Mammary epithelial cell (primary cell): ENCODE measurements around the gene CHRNA4.

Experiments
- EZH2 ChIP-seq: IDR thresholded peaks from 2 replicates; pipeline ENCODE4 v1.6.1; 2012; ENCODE audit warnings: low read length, inconsistent platforms, borderline replicate concordance
- TF ChIP-seq, protein P1 (sequence below), 2 donors: IDR thresholded peaks in 1 of 2; conservative IDR thresholded peaks in 1 of 2; 2 replicates each; pipeline ENCODE4 v1.5.1; 2011 to 2012; ENCODE audit warnings: inconsistent platforms in 2 of 2, low read length in 2 of 2, mild to moderate bottlenecking in 2 of 2, control low read depth in 1 of 2, low read depth in 1 of 2; ENCODE audit not compliant: insufficient read depth in 1 of 2; ENCODE audit errors: extremely low read depth in 1 of 2

GRCh38 chr20:63319164-63320040, 41.7 kb downstream of the CHRNA4 start:
- TF ChIP-seq, protein P1, sequence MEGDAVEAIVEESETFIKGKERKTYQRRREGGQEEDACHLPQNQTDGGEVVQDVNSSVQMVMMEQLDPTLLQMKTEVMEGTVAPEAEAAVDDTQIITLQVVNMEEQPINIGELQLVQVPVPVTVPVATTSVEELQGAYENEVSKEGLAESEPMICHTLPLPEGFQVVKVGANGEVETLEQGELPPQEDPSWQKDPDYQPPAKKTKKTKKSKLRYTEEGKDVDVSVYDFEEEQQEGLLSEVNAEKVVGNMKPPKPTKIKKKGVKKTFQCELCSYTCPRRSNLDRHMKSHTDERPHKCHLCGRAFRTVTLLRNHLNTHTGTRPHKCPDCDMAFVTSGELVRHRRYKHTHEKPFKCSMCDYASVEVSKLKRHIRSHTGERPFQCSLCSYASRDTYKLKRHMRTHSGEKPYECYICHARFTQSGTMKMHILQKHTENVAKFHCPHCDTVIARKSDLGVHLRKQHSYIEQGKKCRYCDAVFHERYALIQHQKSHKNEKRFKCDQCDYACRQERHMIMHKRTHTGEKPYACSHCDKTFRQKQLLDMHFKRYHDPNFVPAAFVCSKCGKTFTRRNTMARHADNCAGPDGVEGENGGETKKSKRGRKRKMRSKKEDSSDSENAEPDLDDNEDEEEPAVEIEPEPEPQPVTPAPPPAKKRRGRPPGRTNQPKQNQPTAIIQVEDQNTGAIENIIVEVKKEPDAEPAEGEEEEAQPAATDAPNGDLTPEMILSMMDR (conservative IDR thresholded peaks at IDR 0.05 in 1 of 2, IDR thresholded peaks at IDR 0.05 in 1 of 2; ENCODE audit: extremely low read depth in 1 of 2, insufficient read depth in 1 of 2, low read depth in 1 of 2, low read length in 2 of 2): no peak
- TF ChIP-seq EZH2: no peak
